HCT116 (cell line): ENCODE data around the gene GUK1. TPM values are rescaled to one million over a fixed set of nuclear protein-coding genes. Genes with fewer than 3 reads are reported as not detected.

ENCODE experiments used
- ATAC-seq: fragments of 200-7000 bp; cut with Tn5 transposase; 2 replicates; pipeline ENCODE4 v1.9.1; 2020; ENCODE audit warnings: mild to moderate bottlenecking, moderate library complexity
- BruUV-seq: library from RNA; stranded (reverse); fragments of 400-500 nt; replicated peaks from 2 replicates; lab custom pipeline; 2021; lab: Mats Ljungman, UMichigan
- CTCF ChIA-PET: fragments of 300-600 bp; sonication (Branson Sonifier 250); formaldehyde crosslinking; loops from one replicate; lab custom pipeline; 2021; ENCODE audit warnings: antibody characterized with exemption; lab: Charles Lee
- POLR2A ChIA-PET: fragments of 300-600, 350-600 bp; sonication (Branson Sonifier 250); formaldehyde crosslinking; loops from one replicate; lab custom pipeline; 2021; ENCODE audit warnings: antibody characterized with exemption; lab: Charles Lee
- RAD21 ChIA-PET, 2 experiments: fragments of 300-600 bp; sonication (Branson Sonifier 250); formaldehyde crosslinking; loops; one replicate each; lab custom pipeline; 2023; ENCODE audit warnings: low total read pairs in 2 of 2; ENCODE audit not compliant: uncharacterized antibody in 2 of 2, unreplicated experiment in 2 of 2, low non-redundant PET in 1 of 2; lab: Charles Lee
- DNase-seq: peaks from one replicate; pipeline ENCODE4 v3.0.0-alpha.2; 2010; ENCODE audit warnings: low read depth, low spot score
- H2AFZ ChIP-seq: fragments of 200-600 bp; shearing (Covaris generic), sonication (generic); 2 replicates; pipeline ENCODE4 v1.6.1; 2017; ENCODE audit warnings: low read depth, mixed run types, mixed read lengths, antibody characterized with exemption, low read length; ENCODE audit not compliant: poor library complexity, severe bottlenecking
- H3K27ac ChIP-seq: 2 replicates; pipeline ENCODE4 v1.5.1; 2012; ENCODE audit warnings: low read depth, low read length
- H3K27me3 ChIP-seq: fragments of 200-600 bp; sonication (generic); 2 replicates; pipeline ENCODE4 v1.6.1; 2016; ENCODE audit warnings: mixed run types, low read length, mixed read lengths; ENCODE audit not compliant: insufficient read depth
- H3K36me3 ChIP-seq, 2 experiments: fragments of 200-500 bp in 1 of 2; fragments of 200-600 bp in 1 of 2; sonication (Bioruptor generic) in 1 of 2; sonication (generic) in 1 of 2; 2 replicates each; pipeline versions ENCODE4 v1.5.1 to v1.6.1; 2014 to 2016; ENCODE audit warnings: low read length in 2 of 2, inconsistent platforms in 1 of 2, mixed read lengths in 1 of 2, mixed run types in 1 of 2; ENCODE audit not compliant: insufficient read depth in 2 of 2, control insufficient read depth in 1 of 2
- H3K4me1 ChIP-seq, 2 experiments: fragments of 200-600 bp in 1 of 2; sonication (generic) in 1 of 2; 2 replicates each; pipeline versions ENCODE4 v1.5.1 to v1.6.1; 2012 to 2017; ENCODE audit warnings: low read length in 2 of 2, inconsistent platforms in 1 of 2, mild to moderate bottlenecking in 1 of 2, mixed read lengths in 1 of 2, mixed run types in 1 of 2, moderate library complexity in 1 of 2; ENCODE audit not compliant: insufficient read depth in 2 of 2, control insufficient read depth in 1 of 2
- H3K4me2 ChIP-seq: fragments of 200-600 bp; sonication (generic); 2 replicates; pipeline ENCODE4 v1.6.1; 2017; ENCODE audit warnings: mixed run types, low read length, mixed read lengths
- H3K4me3 ChIP-seq, 2 experiments: fragments of 200-600 bp in 1 of 2; sonication (generic) in 1 of 2; replicated peaks in 1 of 2; 2 replicates each; pipeline ENCODE4 v1.5.1; 2011 to 2016; ENCODE audit warnings: low read length in 2 of 2, control low read depth in 1 of 2, low read depth in 1 of 2, mild to moderate bottlenecking in 1 of 2, mixed read lengths in 1 of 2, mixed run types in 1 of 2
- H3K79me2 ChIP-seq: fragments of 200-600 bp; sonication (generic); 2 replicates; pipeline ENCODE4 v1.6.1; 2017; ENCODE audit warnings: mild to moderate bottlenecking, mixed run types, low read length, moderate library complexity, mixed read lengths; ENCODE audit not compliant: insufficient read depth
- H3K9ac ChIP-seq: fragments of 200-600 bp; sonication (generic); 2 replicates; pipeline ENCODE4 v1.6.1; 2016; ENCODE audit warnings: low read length, mixed read lengths
- H3K9me2 ChIP-seq: fragments of 200-600 bp; sonication (generic), shearing (Covaris generic); 2 replicates; pipeline ENCODE4 v1.6.1; 2017; ENCODE audit warnings: mixed run types, mild to moderate bottlenecking, moderate library complexity; ENCODE audit not compliant: insufficient read depth
- H3K9me3 ChIP-seq, 2 experiments: fragments of 200-500 bp in 1 of 2; fragments of 200-600 bp in 1 of 2; sonication (Bioruptor generic) in 1 of 2; sonication (generic) in 1 of 2; 2 replicates each; pipeline ENCODE4 v1.6.1; 2014 to 2017; ENCODE audit warnings: low read length in 2 of 2, mixed read lengths in 2 of 2, inconsistent platforms in 1 of 2, low read depth in 1 of 2, mild to moderate bottlenecking in 1 of 2, mixed run types in 1 of 2, moderate library complexity in 1 of 2; ENCODE audit not compliant: control insufficient read depth in 1 of 2, insufficient read depth in 1 of 2
- H4K20me1 ChIP-seq: fragments of 200-600 bp; sonication (generic), shearing (Covaris generic); 2 replicates; pipeline ENCODE4 v1.6.1; 2017; ENCODE audit warnings: mixed run types, mild to moderate bottlenecking, moderate library complexity; ENCODE audit not compliant: insufficient read depth
- CBX3 ChIP-seq: IDR thresholded peaks from 2 replicates; pipeline ENCODE4 v1.6.1; 2012; ENCODE audit warnings: low read depth
- CEBPB ChIP-seq: IDR thresholded peaks from 2 replicates; pipeline ENCODE4 v1.6.1; 2012; ENCODE audit warnings: low read depth
- CTCF ChIP-seq, 3 experiments: fragments of 200-600 bp in 1 of 3; sonication (generic) in 1 of 3; IDR thresholded peaks in 2 of 3; conservative IDR thresholded peaks in 1 of 3; 2 replicates each; pipeline ENCODE4 v1.5.1; 2012 to 2017; ENCODE audit warnings: low read depth in 2 of 3, low read length in 2 of 3, antibody characterized with exemption in 1 of 3, borderline replicate concordance in 1 of 3, control low read depth in 1 of 3, mild to moderate bottlenecking in 1 of 3, mixed read lengths in 1 of 3, mixed run types in 1 of 3, moderate library complexity in 1 of 3; ENCODE audit not compliant: insufficient read depth in 1 of 3
- ELF1 ChIP-seq: IDR thresholded peaks from 2 replicates; pipeline ENCODE4 v1.6.1; 2012; ENCODE audit warnings: low read depth, borderline replicate concordance
- EZH2 ChIP-seq: fragments of 200-600 bp; sonication (generic); IDR thresholded peaks from 2 replicates; pipeline ENCODE4 v1.6.1; 2017; ENCODE audit warnings: antibody characterized with exemption, mixed run types
- EZH2phosphoT487 ChIP-seq: fragments of 200-600 bp; IDR thresholded peaks from 2 replicates; pipeline ENCODE4 v1.6.1; 2018; ENCODE audit warnings: antibody characterized with exemption, borderline replicate concordance
- FOSL1 ChIP-seq: IDR thresholded peaks from 2 replicates; pipeline ENCODE4 v1.6.1; 2012; ENCODE audit warnings: low read depth
- SP1 ChIP-seq: IDR thresholded peaks from 2 replicates; pipeline ENCODE4 v1.6.1; 2012; ENCODE audit warnings: low read depth
- SRF ChIP-seq: IDR thresholded peaks from 2 replicates; pipeline ENCODE4 v1.6.1; 2012; ENCODE audit warnings: low read depth
- TCF7L2 ChIP-seq: IDR thresholded peaks from 2 replicates; pipeline ENCODE4 v1.7.0; 2011; ENCODE audit warnings: borderline replicate concordance, inconsistent platforms; ENCODE audit not compliant: insufficient read depth, insufficient read length; ENCODE audit errors: extremely low read depth
- ZFX ChIP-seq: fragments of 450-650 bp; IDR thresholded peaks from 2 replicates; pipeline ENCODE4 v1.6.1; 2017
- intact Hi-C: fragments of 100-400 bp; cut with micrococcal nuclease; formaldehyde crosslinking; loops from 2 replicates; pipeline ENCODE4 v1.10.0; 2022
- total RNA-seq: library from RNA; stranded (reverse); gene quantifications from one replicate; pipeline ENCODE4 v1.2.1, GENCODE V29; 2021; ENCODE audit not compliant: unreplicated experiment
- TF ChIP-seq, protein P1 (sequence below): IDR thresholded peaks from 2 replicates; pipeline ENCODE4 v1.6.1; 2012
- TF ChIP-seq, protein P2 (sequence below): IDR thresholded peaks from 2 replicates; pipeline ENCODE4 v1.6.1; 2012; ENCODE audit warnings: low read depth

GUK1 gene
- total RNA-seq, 1 experiment from 2014 or later: 145 TPM

DNA sequence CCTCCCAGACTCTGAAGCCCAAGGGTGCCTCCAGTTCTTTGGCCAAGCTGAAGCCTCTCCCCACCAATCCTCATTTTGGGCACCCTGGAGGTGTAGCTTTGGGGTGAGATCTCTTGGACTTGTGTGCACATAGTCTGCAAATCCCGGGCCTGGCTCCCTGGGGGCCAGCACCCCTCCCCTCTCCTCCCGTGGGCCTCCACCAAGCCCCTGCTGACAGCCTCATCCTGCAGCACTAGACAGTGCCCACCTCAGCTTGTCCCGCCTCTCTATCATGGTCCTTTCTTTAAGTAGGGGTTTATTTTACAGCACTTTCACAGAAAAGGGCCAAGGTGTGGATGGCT is 12.8 kb downstream of the GUK1 start:
- Histone ChIP-seq H3K9ac (no peak overlapping the region), H3K4me2 (no peak overlapping the region), H3K27me3 (no peaks in the 10 kb centered on the region), H3K27ac (no peak overlapping the region), H3K4me1 (peaks cover 11% of the 10 kb centered on the region in 2 experiments; a peak in 3 of 4 replicates), H3K9me2 (no peaks in the 10 kb centered on the region), H2AFZ (no peak overlapping the region), H4K20me1 (no peaks in the 10 kb centered on the region), H3K79me2 (no peaks in the 10 kb centered on the region), H3K4me3 (no peak overlapping the region), H3K9me3 (no peaks in the 10 kb centered on the region), H3K36me3 (0 out of 4 replicates have a peak, but pooled peaks cover 0 to 4% of the 10 kb centered on the region in 2 experiments)
- intact Hi-C loops: no loop called here
- POLR2A ChIA-PET: interaction anchor here (0.7 to 1.1 kb wide), 2 partner anchors 12 to 13 kb away, joined by 3 to 4 read pairs; partner anchors contain the start of gene IBA57
- no TSS peak for BruUV-seq
- CTCF ChIA-PET: interaction anchor here (1.2 kb wide), 1 partner anchor 13 kb away, joined by 5 read pairs; the partner anchor contains the start of gene IBA57
- TF ChIP-seq SRF (no peak), CBX3 (no peak)
- no peak for DNase-seq
- RAD21 ChIA-PET: no interaction called here
- ATAC-seq: no peak

GRCh38 chr1:228154021-228154669 is 14.1 kb downstream of the GUK1 start:
- H4K20me1 ChIP-seq: no peaks in the 10 kb centered on the region
- POLR2A ChIA-PET: interaction anchor here (0.5 to 1.6 kb wide), 3 partner anchors 12 to 253 kb away, joined by 4 to 5 read pairs (median 5); partner anchors contain the start of genes IBA57 and TRIM11
- H3K4me2 ChIP-seq: no peak overlapping the region
- H2AFZ ChIP-seq: no peak overlapping the region
- RAD21 ChIA-PET: no interaction called here
- intact Hi-C loops: no loop called here
- H3K9me3 ChIP-seq: no peaks in the 10 kb centered on the region
- no peaks in the 10 kb centered on the region for H3K79me2 ChIP-seq
- H3K9ac ChIP-seq: no peak overlapping the region
- no peak overlapping the region for H3K4me3 ChIP-seq
- no peaks in the 10 kb centered on the region for H3K27me3 ChIP-seq
- H3K4me1 ChIP-seq: peaks cover 11% of the 10 kb centered on the region in 2 experiments; a peak in 3 of 4 replicates
- CTCF ChIA-PET: interaction anchor here (0.6 kb wide), 1 partner anchor 11 kb away, joined by 3 read pairs; no protein-coding TSS in a partner anchor
- DNase-seq: no peak
- no peak overlapping the region for H3K27ac ChIP-seq
- TF ChIP-seq SRF (no peak), SP1 (no peak), ZFX (no peak), CEBPB (no peak), CTCF (IDR thresholded peaks at IDR 0.05 in 2 of 3, conservative IDR thresholded peaks at IDR 0.05 in 1 of 3; ENCODE audit: borderline replicate concordance in 1 of 3, insufficient read depth in 1 of 3, low read depth in 2 of 3, low read length in 2 of 3) (no peak), FOSL1 (no peak), EZH2phosphoT487 (no peak), ELF1 (no peak), TCF7L2 (no peak), EZH2 (no peak)
- TF ChIP-seq, protein P1, sequence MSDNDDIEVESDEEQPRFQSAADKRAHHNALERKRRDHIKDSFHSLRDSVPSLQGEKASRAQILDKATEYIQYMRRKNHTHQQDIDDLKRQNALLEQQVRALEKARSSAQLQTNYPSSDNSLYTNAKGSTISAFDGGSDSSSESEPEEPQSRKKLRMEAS: no peak
- TF ChIP-seq, protein P2, sequence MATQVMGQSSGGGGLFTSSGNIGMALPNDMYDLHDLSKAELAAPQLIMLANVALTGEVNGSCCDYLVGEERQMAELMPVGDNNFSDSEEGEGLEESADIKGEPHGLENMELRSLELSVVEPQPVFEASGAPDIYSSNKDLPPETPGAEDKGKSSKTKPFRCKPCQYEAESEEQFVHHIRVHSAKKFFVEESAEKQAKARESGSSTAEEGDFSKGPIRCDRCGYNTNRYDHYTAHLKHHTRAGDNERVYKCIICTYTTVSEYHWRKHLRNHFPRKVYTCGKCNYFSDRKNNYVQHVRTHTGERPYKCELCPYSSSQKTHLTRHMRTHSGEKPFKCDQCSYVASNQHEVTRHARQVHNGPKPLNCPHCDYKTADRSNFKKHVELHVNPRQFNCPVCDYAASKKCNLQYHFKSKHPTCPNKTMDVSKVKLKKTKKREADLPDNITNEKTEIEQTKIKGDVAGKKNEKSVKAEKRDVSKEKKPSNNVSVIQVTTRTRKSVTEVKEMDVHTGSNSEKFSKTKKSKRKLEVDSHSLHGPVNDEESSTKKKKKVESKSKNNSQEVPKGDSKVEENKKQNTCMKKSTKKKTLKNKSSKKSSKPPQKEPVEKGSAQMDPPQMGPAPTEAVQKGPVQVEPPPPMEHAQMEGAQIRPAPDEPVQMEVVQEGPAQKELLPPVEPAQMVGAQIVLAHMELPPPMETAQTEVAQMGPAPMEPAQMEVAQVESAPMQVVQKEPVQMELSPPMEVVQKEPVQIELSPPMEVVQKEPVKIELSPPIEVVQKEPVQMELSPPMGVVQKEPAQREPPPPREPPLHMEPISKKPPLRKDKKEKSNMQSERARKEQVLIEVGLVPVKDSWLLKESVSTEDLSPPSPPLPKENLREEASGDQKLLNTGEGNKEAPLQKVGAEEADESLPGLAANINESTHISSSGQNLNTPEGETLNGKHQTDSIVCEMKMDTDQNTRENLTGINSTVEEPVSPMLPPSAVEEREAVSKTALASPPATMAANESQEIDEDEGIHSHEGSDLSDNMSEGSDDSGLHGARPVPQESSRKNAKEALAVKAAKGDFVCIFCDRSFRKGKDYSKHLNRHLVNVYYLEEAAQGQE: no peak
- no peaks in the 10 kb centered on the region for H3K9me2 ChIP-seq
- no TSS peak for BruUV-seq
- H3K36me3 ChIP-seq: no peaks in the 10 kb centered on the region
- no peak for ATAC-seq
